Keratinocyte (primary cell): ENCODE results near the gene UNC13A. TPM values are rescaled to one million over a fixed set of nuclear protein-coding genes. Genes with fewer than 3 reads are reported as not detected.

Experiments
- DNase-seq: peaks from one replicate; pipeline ENCODE4 v3.0.0-alpha.2; 2011; ENCODE audit warnings: low read depth, missing footprints, low spot score
- FAIRE-seq: peaks from 2 replicates; lab custom pipeline; 2011; peaks lifted over from hg19 to GRCh38; lab: Jason Lieb, UNC
- H2AFZ ChIP-seq: 2 replicates; pipeline ENCODE4 v1.6.0; 2012; ENCODE audit warnings: low read length, control low read depth, inconsistent platforms; ENCODE audit not compliant: control insufficient read depth
- H3K27ac ChIP-seq: 2 replicates; pipeline ENCODE4 v1.5.1; 2011; ENCODE audit warnings: low read length; ENCODE audit not compliant: control insufficient read depth, insufficient read depth
- H3K27me3 ChIP-seq: 3 replicates; pipeline ENCODE4 v1.6.0; 2011; ENCODE audit warnings: low read length; ENCODE audit not compliant: control insufficient read depth, insufficient read depth; ENCODE audit errors: extremely low read depth
- H3K36me3 ChIP-seq, 2 experiments: 2 replicates in 1 of 2; 3 replicates in 1 of 2; pipeline ENCODE4 v1.5.1; 2011; ENCODE audit warnings: low read length in 2 of 2, mild to moderate bottlenecking in 1 of 2; ENCODE audit not compliant: control insufficient read depth in 2 of 2, insufficient read depth in 2 of 2; ENCODE audit errors: extremely low read depth in 1 of 2
- H3K4me1 ChIP-seq: 3 replicates; pipeline ENCODE4 v1.5.1; 2011; ENCODE audit warnings: low read length; ENCODE audit not compliant: control insufficient read depth, insufficient read depth; ENCODE audit errors: extremely low read depth
- H3K4me2 ChIP-seq: 3 replicates; pipeline ENCODE4 v1.6.0; 2011; ENCODE audit warnings: low read depth, low read length; ENCODE audit not compliant: control insufficient read depth, insufficient read depth; ENCODE audit errors: extremely low read depth
- H3K4me3 ChIP-seq, 3 experiments: fragments of 200-600 bp in 1 of 3; sonication (generic) in 1 of 3; 2 replicates in 2 of 3; 3 replicates in 1 of 3; pipeline ENCODE4 v1.5.1; 2011 to 2016; ENCODE audit warnings: low read length in 3 of 3, mild to moderate bottlenecking in 3 of 3, control low read depth in 2 of 3, inconsistent platforms in 1 of 3, low read depth in 1 of 3, mixed read lengths in 1 of 3, mixed run types in 1 of 3, moderate library complexity in 1 of 3; ENCODE audit not compliant: control insufficient read depth in 2 of 3, insufficient read depth in 2 of 3; ENCODE audit errors: extremely low read depth in 1 of 3
- H3K79me2 ChIP-seq: 2 replicates; pipeline ENCODE4 v1.6.0; 2012; ENCODE audit warnings: low read length; ENCODE audit not compliant: control insufficient read depth, insufficient read depth
- H3K9ac ChIP-seq: 3 replicates; pipeline ENCODE4 v1.6.0; 2011; ENCODE audit warnings: low read length; ENCODE audit not compliant: control insufficient read depth, insufficient read depth; ENCODE audit errors: extremely low read depth
- H3K9me1 ChIP-seq: 3 replicates; pipeline ENCODE4 v1.6.0; 2011; ENCODE audit warnings: low read length; ENCODE audit not compliant: control insufficient read depth, insufficient read depth; ENCODE audit errors: extremely low read depth
- H3K9me3 ChIP-seq: 2 replicates; pipeline ENCODE4 v1.5.1; 2012; ENCODE audit warnings: low read depth, low read length; ENCODE audit not compliant: control insufficient read depth
- H4K20me1 ChIP-seq: 3 replicates; pipeline ENCODE4 v1.6.0; 2011; ENCODE audit warnings: low read length; ENCODE audit not compliant: control insufficient read depth, insufficient read depth; ENCODE audit errors: extremely low read depth
- CTCF ChIP-seq, 3 experiments: IDR thresholded peaks in 1 of 3; conservative IDR thresholded peaks in 1 of 3; optimal IDR thresholded peaks in 1 of 3; 2 replicates in 2 of 3; 3 replicates in 1 of 3; pipeline versions ENCODE3 to v1.5.1; 2011; ENCODE audit warnings: low read length in 3 of 3, mild to moderate bottlenecking in 3 of 3, moderate library complexity in 2 of 3, control low read depth in 1 of 3, inconsistent platforms in 1 of 3; ENCODE audit not compliant: insufficient read depth in 2 of 3; ENCODE audit errors: extremely low read depth in 1 of 3
- EZH2 ChIP-seq: IDR thresholded peaks from one replicate; pipeline ENCODE4 v1.6.1; 2012; ENCODE audit warnings: inconsistent platforms, mild to moderate bottlenecking, low read length, moderate library complexity
- dilution Hi-C: fragments of 300-500 bp; cut with MboI; formaldehyde crosslinking; loops from one replicate; pipeline ENCODE4 v1.7.0; 2020; ENCODE audit warnings: low sequenced_read_pairs; ENCODE audit not compliant: extremely low pct_ligation_motif_present
- polyA plus RNA-seq, 5 experiments: library from polyadenylated mRNA; depleted of rRNA in 3 of 5; stranded (reverse) in 3 of 5; stranded (forward) in 1 of 5; unstranded in 1 of 5; fragments of >200 nt; gene quantifications; 1 replicate in 1 of 5; 2 replicates in 3 of 5; 3 replicates in 1 of 5; pipeline versions ENCODE4 v1.2.1 to v1.2.3, GENCODE V29; 2011 to 2012; ENCODE audit warnings: missing spikeins in 2 of 5, low read depth in 1 of 5, low replicate concordance in 1 of 5

Gene UNC13A
- polyA plus RNA-seq, 1 donor (not counting 4 experiments of a cell fraction or from before 2014, with no cell fraction given), result under 0.01 TPM

- Histone ChIP-seq H3K4me1 (no peaks in the 10 kb centered on the region), H3K36me3 (no peaks in the 10 kb centered on the region), H3K9me3 (no peaks in the 10 kb centered on the region), H3K79me2 (no peaks in the 10 kb centered on the region), H3K4me3 (no peak overlapping the region), H3K4me2 (no peak overlapping the region), H4K20me1 (no peaks in the 10 kb centered on the region), H2AFZ (no peak overlapping the region), H3K27ac (no peak overlapping the region), H3K9me1 (no peaks in the 10 kb centered on the region), H3K9ac (no peak overlapping the region), H3K27me3 (no peaks in the 10 kb centered on the region)
- dilution Hi-C loops, result no loop called here
- TF ChIP-seq EZH2 (no peak), CTCF (optimal IDR thresholded peaks at IDR 0.05 in 1 of 3, IDR thresholded peaks at IDR 0.05 in 1 of 3, conservative IDR thresholded peaks at IDR 0.05 in 1 of 3; ENCODE audit: extremely low read depth in 1 of 3, insufficient read depth in 2 of 3, low read length in 3 of 3) (no peak)
- DNase-seq (no peak), FAIRE-seq (no peak)
These were observed 54.5 kb downstream of the UNC13A start for GRCh38 chr19:17633700-17634099.

- H3K9me3 ChIP-seq, result no peaks in the 10 kb centered on the region
- FAIRE-seq (no peak), DNase-seq (no peak)
- H3K9me1 ChIP-seq, result no peaks in the 10 kb centered on the region
- H3K79me2 ChIP-seq, result no peaks in the 10 kb centered on the region
- no peak overlapping the region for H3K9ac ChIP-seq
- H3K4me3 ChIP-seq, result no peak overlapping the region
- dilution Hi-C loops, result no loop called here
- no peak overlapping the region for H3K27ac ChIP-seq
- H2AFZ ChIP-seq, result no peak overlapping the region
- H3K36me3 ChIP-seq, result no peaks in the 10 kb centered on the region
- H4K20me1 ChIP-seq, result no peaks in the 10 kb centered on the region
- no peaks in the 10 kb centered on the region for H3K4me1 ChIP-seq
- TF ChIP-seq CTCF (optimal IDR thresholded peaks at IDR 0.05 in 1 of 3, IDR thresholded peaks at IDR 0.05 in 1 of 3, conservative IDR thresholded peaks at IDR 0.05 in 1 of 3; ENCODE audit: extremely low read depth in 1 of 3, insufficient read depth in 2 of 3, low read length in 3 of 3), result no peak
- no peak for TF ChIP-seq EZH2
- H3K4me2 ChIP-seq, result no peak overlapping the region
- H3K27me3 ChIP-seq, result no peaks in the 10 kb centered on the region
These were observed 55.6 kb downstream of the UNC13A start for GRCh38 chr19:17632577-17632976.
